ENCODE results near the gene ZNF48.

The ZNF48 gene

GRCh38 chr16:30352488-30353401, 42.5 kb upstream of the ZNF48 start:
- no peak overlapping the region for H2BK5ac ChIP-seq (ENCODE audit: low read depth, low read length, poor library complexity, severe bottlenecking)
- DNase-seq, result no peak
- no peaks in the 10 kb centered on the region for H3K27me3 ChIP-seq (ENCODE audit: control insufficient read depth in 1 of 2, insufficient read depth in 1 of 2, low read length in 2 of 2)
- H3K9ac ChIP-seq (ENCODE audit: low read length), result peak overlapping the region; percentile 24
- 90% methylated on average over 14 of the region's 14 CpGs for WGBS
- no peak overlapping the region for H3K4ac ChIP-seq (ENCODE audit: low read depth in 1 of 2, low read length in 2 of 2)
- no peak overlapping the region for H3K18ac ChIP-seq (ENCODE audit: low read depth in 1 of 2, low read length in 2 of 2)
- H2BK15ac ChIP-seq (ENCODE audit: low read depth, poor library complexity, severe bottlenecking), result no peak overlapping the region
- H3K36me3 ChIP-seq (ENCODE audit: control insufficient read depth in 1 of 2, insufficient read depth in 2 of 2, low read depth in 1 of 2, low read length in 2 of 2), result peaks cover 50 to 56% of the 10 kb centered on the region in 2 experiments
- H3K4me2 ChIP-seq (ENCODE audit: low read length, poor library complexity, severe bottlenecking), result no peak overlapping the region
- H2BK120ac ChIP-seq (ENCODE audit: low read depth, low read length), result no peak overlapping the region
- no peak overlapping the region for H3K27ac ChIP-seq (ENCODE audit: low read length, poor library complexity, severe bottlenecking)
- no peak overlapping the region for H3K23ac ChIP-seq (ENCODE audit: low read length in 2 of 2)
- H2AFZ ChIP-seq (ENCODE audit: low read depth, low read length), result no peak overlapping the region
- H3K14ac ChIP-seq (ENCODE audit: low read length in 2 of 2), result no peak overlapping the region
- H3K4me3 ChIP-seq (ENCODE audit: insufficient read depth in 1 of 2, low read depth in 1 of 2, low read length in 2 of 2), result no peak overlapping the region
- H2AK5ac ChIP-seq (ENCODE audit: low read length, severe bottlenecking), result no peak overlapping the region
- no peaks in the 10 kb centered on the region for H3K9me3 ChIP-seq (ENCODE audit: control insufficient read depth, low read length)
- H2BK12ac ChIP-seq (ENCODE audit: low read length in 2 of 2), result no peak overlapping the region
- H3K4me1 ChIP-seq (ENCODE audit: control insufficient read depth, insufficient read depth, low read depth, low read length), result peaks cover 42% of the 10 kb centered on the region
- peaks cover 33% of the 10 kb centered on the region for H3K79me1 ChIP-seq (replicated peaks; ENCODE audit: low read length, poor library complexity, severe bottlenecking)
- no peak overlapping the region for H4K91ac ChIP-seq (ENCODE audit: low read length)
- no peak overlapping the region for H4K8ac ChIP-seq (ENCODE audit: low read length)

GRCh38 chr16:30353438-30354129, 41.6 kb upstream of the ZNF48 start:
- H3K23ac ChIP-seq (ENCODE audit: low read length in 2 of 2), result no peak overlapping the region
- WGBS, result 96% methylated on average over 23 of the region's 23 CpGs

GRCh38 chr16:30354423-30355143, 40.6 kb upstream of the ZNF48 start:
- no peaks in the 10 kb centered on the region for H3K9me3 ChIP-seq (ENCODE audit: control insufficient read depth, low read length)
- DNase-seq, result peak; percentile 31
- H3K9ac ChIP-seq (ENCODE audit: low read length), result peak overlapping the region; percentile 91

More at GRCh38 chr16:30353438-30354129, 41.6 kb upstream of the ZNF48 start:
- no peak for DNase-seq
- Histone ChIP-seq H3K4ac (ENCODE audit: low read depth in 1 of 2, low read length in 2 of 2) (no peak overlapping the region), H3K4me3 (ENCODE audit: insufficient read depth in 1 of 2, low read depth in 1 of 2, low read length in 2 of 2) (peak overlapping the region in 1 of 2 experiments; percentile 89), H2BK120ac (ENCODE audit: low read depth, low read length) (no peak overlapping the region), H3K27ac (ENCODE audit: low read length, poor library complexity, severe bottlenecking) (no peak overlapping the region), H3K27me3 (ENCODE audit: control insufficient read depth in 1 of 2, insufficient read depth in 1 of 2, low read length in 2 of 2) (no peaks in the 10 kb centered on the region), H3K14ac (ENCODE audit: low read length in 2 of 2) (no peak overlapping the region), H2AFZ (ENCODE audit: low read depth, low read length) (no peak overlapping the region), H3K4me1 (ENCODE audit: control insufficient read depth, insufficient read depth, low read depth, low read length) (peaks cover 42% of the 10 kb centered on the region), H3K18ac (ENCODE audit: low read depth in 1 of 2, low read length in 2 of 2) (no peak overlapping the region), H3K4me2 (ENCODE audit: low read length, poor library complexity, severe bottlenecking) (peak overlapping the region; percentile 13), H2AK5ac (ENCODE audit: low read length, severe bottlenecking) (no peak overlapping the region), H3K79me1 (replicated peaks; ENCODE audit: low read length, poor library complexity, severe bottlenecking) (peaks cover 40% of the 10 kb centered on the region), H4K91ac (ENCODE audit: low read length) (no peak overlapping the region), H3K9ac (ENCODE audit: low read length) (peak overlapping the region; percentile 91), H3K36me3 (ENCODE audit: control insufficient read depth in 1 of 2, insufficient read depth in 2 of 2, low read depth in 1 of 2, low read length in 2 of 2) (peaks cover 58 to 64% of the 10 kb centered on the region in 2 experiments), H2BK12ac (ENCODE audit: low read length in 2 of 2) (no peak overlapping the region), H4K8ac (ENCODE audit: low read length) (no peak overlapping the region), H2BK15ac (ENCODE audit: low read depth, poor library complexity, severe bottlenecking) (no peak overlapping the region), H3K9me3 (ENCODE audit: control insufficient read depth, low read length) (no peaks in the 10 kb centered on the region), H2BK5ac (ENCODE audit: low read depth, low read length, poor library complexity, severe bottlenecking) (no peak overlapping the region)

More at GRCh38 chr16:30354423-30355143, 40.6 kb upstream of the ZNF48 start:
- Histone ChIP-seq H2BK5ac (ENCODE audit: low read depth, low read length, poor library complexity, severe bottlenecking) (no peak overlapping the region), H3K36me3 (ENCODE audit: control insufficient read depth in 1 of 2, insufficient read depth in 2 of 2, low read depth in 1 of 2, low read length in 2 of 2) (peaks cover 68 to 74% of the 10 kb centered on the region in 2 experiments), H3K4me3 (ENCODE audit: insufficient read depth in 1 of 2, low read depth in 1 of 2, low read length in 2 of 2) (peak overlapping the region; percentile 89 to 91), H3K4me2 (ENCODE audit: low read length, poor library complexity, severe bottlenecking) (peak overlapping the region; percentile 13), H2AK5ac (ENCODE audit: low read length, severe bottlenecking) (no peak overlapping the region), H2AFZ (ENCODE audit: low read depth, low read length) (peak overlapping the region; percentile 33), H4K91ac (ENCODE audit: low read length) (peak overlapping the region; percentile 76), H3K14ac (ENCODE audit: low read length in 2 of 2) (peak overlapping the region in 1 of 2 experiments; percentile 88), H3K4me1 (ENCODE audit: control insufficient read depth, insufficient read depth, low read depth, low read length) (peaks cover 42% of the 10 kb centered on the region), H3K27me3 (ENCODE audit: control insufficient read depth in 1 of 2, insufficient read depth in 1 of 2, low read length in 2 of 2) (no peaks in the 10 kb centered on the region), H2BK12ac (ENCODE audit: low read length in 2 of 2) (no peak overlapping the region), H3K18ac (ENCODE audit: low read depth in 1 of 2, low read length in 2 of 2) (peak overlapping the region; percentile 76 to 84), H3K79me1 (replicated peaks; ENCODE audit: low read length, poor library complexity, severe bottlenecking) (peaks cover 45% of the 10 kb centered on the region), H2BK15ac (ENCODE audit: low read depth, poor library complexity, severe bottlenecking) (peak overlapping the region; percentile 31), H3K23ac (ENCODE audit: low read length in 2 of 2) (peak overlapping the region; percentile 54 to 92), H3K4ac (ENCODE audit: low read depth in 1 of 2, low read length in 2 of 2) (peak overlapping the region; percentile 77 to 85), H2BK120ac (ENCODE audit: low read depth, low read length) (peak overlapping the region; percentile 81), H4K8ac (ENCODE audit: low read length) (peak overlapping the region; percentile 93), H3K27ac (ENCODE audit: low read length, poor library complexity, severe bottlenecking) (peak overlapping the region; percentile 83)
- 2% methylated on average over 35 of the region's 36 CpGs for WGBS

All from mesenchymal stem cell (in vitro differentiated cells and primary cell).